ENCODE data around the gene SOCS7. TPM values are rescaled to one million over a fixed set of nuclear protein-coding genes. Genes with fewer than 3 reads are reported as not detected.

SOCS7 gene
- total and polyA plus RNA-seq, 11 donors, result 5.1 to 19.2 (median 14.0) TPM

DNA sequence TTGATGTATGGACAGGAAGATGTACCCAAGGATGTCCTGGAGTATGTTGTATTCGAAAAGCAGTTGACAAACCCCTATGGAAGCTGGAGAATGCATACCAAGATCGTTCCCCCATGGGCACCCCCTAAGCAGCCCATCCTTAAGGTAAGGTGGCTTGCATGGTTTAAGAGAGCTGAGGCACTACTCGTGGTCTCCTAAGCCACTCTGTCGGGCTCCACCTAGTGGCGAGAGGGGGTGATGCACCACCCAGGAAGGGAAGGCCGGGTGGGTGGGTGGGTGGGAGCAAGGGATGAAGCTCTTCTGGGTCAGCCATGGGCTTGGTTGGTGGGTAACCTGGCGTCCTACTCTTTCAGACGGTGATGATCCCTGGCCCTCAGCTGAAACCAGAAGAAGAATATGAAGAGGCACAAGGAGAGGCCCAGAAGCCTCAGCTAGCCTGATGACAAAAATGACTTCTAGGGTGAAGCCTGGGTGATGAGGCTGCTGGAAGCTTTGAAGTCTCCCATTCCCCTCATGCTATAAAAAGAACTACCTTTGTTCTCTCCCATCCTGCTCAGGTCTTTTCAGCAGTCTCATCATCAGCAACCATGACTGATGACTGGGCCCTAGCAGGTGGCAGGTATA, 29.4 kb upstream of the SOCS7 start:
- no peak overlapping the region for H3K27ac ChIP-seq
- no peaks in the 10 kb centered on the region for H3K9me3 ChIP-seq
- H3K36me3 ChIP-seq, result peaks cover 0 to 57% (median 43%) of the 10 kb centered on the region in 9 donors
- intact Hi-C loops (cut with DNase I), result no loop called here
- TF ChIP-seq, protein P1, sequence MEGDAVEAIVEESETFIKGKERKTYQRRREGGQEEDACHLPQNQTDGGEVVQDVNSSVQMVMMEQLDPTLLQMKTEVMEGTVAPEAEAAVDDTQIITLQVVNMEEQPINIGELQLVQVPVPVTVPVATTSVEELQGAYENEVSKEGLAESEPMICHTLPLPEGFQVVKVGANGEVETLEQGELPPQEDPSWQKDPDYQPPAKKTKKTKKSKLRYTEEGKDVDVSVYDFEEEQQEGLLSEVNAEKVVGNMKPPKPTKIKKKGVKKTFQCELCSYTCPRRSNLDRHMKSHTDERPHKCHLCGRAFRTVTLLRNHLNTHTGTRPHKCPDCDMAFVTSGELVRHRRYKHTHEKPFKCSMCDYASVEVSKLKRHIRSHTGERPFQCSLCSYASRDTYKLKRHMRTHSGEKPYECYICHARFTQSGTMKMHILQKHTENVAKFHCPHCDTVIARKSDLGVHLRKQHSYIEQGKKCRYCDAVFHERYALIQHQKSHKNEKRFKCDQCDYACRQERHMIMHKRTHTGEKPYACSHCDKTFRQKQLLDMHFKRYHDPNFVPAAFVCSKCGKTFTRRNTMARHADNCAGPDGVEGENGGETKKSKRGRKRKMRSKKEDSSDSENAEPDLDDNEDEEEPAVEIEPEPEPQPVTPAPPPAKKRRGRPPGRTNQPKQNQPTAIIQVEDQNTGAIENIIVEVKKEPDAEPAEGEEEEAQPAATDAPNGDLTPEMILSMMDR (IDR thresholded peaks at IDR 0.05), result peak; percentile 74 to 93 (median 82)
- no peak for TF ChIP-seq POLR2A (IDR thresholded peaks at IDR 0.05)
- ATAC-seq, result peak; percentile 65 to 78 (median 78)
- WGBS, 4 donors, result 18 to 28% (median 23%) methylated on average over 7 to 8 of the region's 8 CpGs
- peak; percentile 38 to 75 (median 48) for DNase-seq
- peaks cover 0 to 14% (median 0%) of the 10 kb centered on the region in 12 donors for H3K4me1 ChIP-seq
- H3K27me3 ChIP-seq, result no peaks in the 10 kb centered on the region
- H3K4me3 ChIP-seq, result no peak overlapping the region

DNA sequence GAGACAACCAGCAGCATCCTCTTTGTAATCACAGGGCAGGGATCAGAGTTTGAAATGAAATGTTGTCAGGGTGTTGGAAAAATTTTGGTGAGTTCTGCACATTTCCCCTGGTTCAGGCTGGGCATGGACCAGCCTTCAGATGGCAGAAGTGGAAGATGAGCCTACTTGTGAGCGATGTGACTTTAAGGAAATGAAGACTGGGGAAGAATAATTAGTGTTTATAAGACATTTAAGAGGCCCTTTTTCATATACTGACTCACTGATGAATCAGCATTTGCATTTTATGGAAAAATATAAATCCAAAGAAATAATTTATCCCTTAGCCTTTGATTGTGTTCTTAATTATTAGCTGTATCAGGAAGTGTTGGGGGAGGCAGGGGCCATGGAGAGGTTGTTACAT, 28.7 kb upstream of the SOCS7 start:
- no peaks in the 10 kb centered on the region for H3K27me3 ChIP-seq
- 96 to 100% (median 98%) methylated on average over 1 of the region's 1 CpG for WGBS, 4 donors
- TF ChIP-seq, protein P1 (IDR thresholded peaks at IDR 0.05), result no peak
- no peak for TF ChIP-seq POLR2A (IDR thresholded peaks at IDR 0.05)
- no peaks in the 10 kb centered on the region for H3K9me3 ChIP-seq
- H3K4me3 ChIP-seq, result no peak overlapping the region
- peaks cover 0 to 15% (median 0%) of the 10 kb centered on the region in 12 donors for H3K4me1 ChIP-seq
- peaks cover 0 to 57% (median 43%) of the 10 kb centered on the region in 9 donors for H3K36me3 ChIP-seq
- DNase-seq, result no peak
- ATAC-seq, result no peak
- H3K27ac ChIP-seq, result no peak overlapping the region
- intact Hi-C loops (cut with DNase I), result no loop called here

DNA sequence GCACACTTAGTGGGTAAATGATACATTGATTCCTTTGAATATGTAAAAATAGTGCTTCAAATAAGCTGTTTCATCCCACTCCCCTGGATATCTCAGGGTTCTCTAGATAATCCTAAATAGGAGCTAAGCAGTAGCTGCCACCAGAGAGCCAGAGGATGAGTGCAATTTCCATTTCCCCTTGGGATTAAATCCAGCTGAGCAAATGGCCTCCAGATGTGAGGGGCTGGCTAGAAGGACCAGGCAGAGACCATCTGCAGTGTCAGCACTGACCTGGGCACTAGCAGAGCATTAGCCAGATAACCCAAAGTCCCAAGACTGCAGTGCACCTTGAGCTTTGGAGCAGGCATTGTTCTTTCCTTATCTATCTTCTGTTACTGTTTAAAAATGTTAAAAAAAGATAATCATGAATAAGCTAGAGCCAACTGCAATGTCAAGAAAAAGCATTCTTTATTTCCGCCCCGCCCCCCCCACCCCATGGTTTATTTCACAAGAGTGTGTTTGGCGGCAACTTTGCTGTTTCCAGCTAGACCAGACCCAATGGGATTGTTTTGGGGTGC, 27.4 kb upstream of the SOCS7 start:
- H3K27ac ChIP-seq, result no peak overlapping the region
- 85 to 95% (median 89%) methylated on average over 3 of the region's 3 CpGs for WGBS, 4 donors

DNA sequence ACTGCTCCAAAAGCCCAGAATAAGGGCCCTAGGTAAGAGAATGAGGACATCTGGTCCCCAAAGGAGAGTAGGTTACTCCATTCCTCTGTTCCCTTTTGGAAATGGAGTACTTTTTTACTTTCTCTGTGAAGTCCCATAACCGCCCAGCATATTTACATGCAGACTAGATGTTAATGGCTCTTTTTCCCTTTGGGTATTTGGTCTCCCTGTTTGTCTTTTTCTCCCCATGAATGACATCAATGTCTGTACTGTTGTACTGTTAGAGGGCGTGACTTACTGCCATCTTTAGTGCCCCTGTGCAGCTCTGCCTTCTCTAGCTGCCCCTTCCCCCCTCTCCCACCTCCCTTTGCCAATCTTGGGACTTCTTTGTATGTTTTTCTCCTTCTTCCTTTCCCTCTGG, 26.9 kb upstream of the SOCS7 start:
- no peaks in the 10 kb centered on the region for H3K27me3 ChIP-seq
- DNase-seq, result no peak
- no peak for TF ChIP-seq POLR2A (IDR thresholded peaks at IDR 0.05)
- TF ChIP-seq, protein P1 (IDR thresholded peaks at IDR 0.05), result no peak
- no peak for ATAC-seq
- no peak overlapping the region for H3K4me3 ChIP-seq
- no peaks in the 10 kb centered on the region for H3K9me3 ChIP-seq
- no peak overlapping the region for H3K27ac ChIP-seq
- H3K4me1 ChIP-seq, result peaks cover 0 to 15% (median 0%) of the 10 kb centered on the region in 12 donors
- intact Hi-C loops (cut with DNase I), result no loop called here
- 86 to 94% (median 89%) methylated on average over 2 of the region's 2 CpGs for WGBS, 4 donors
- H3K36me3 ChIP-seq, result peaks cover 0 to 39% (median 37%) of the 10 kb centered on the region in 9 donors

More for the DNA sequence above, 27.4 kb upstream of the SOCS7 start:
- Histone ChIP-seq H3K9me3 (no peaks in the 10 kb centered on the region), H3K36me3 (peaks cover 0 to 45% (median 40%) of the 10 kb centered on the region in 9 donors), H3K27me3 (no peaks in the 10 kb centered on the region), H3K4me1 (peaks cover 0 to 15% (median 0%) of the 10 kb centered on the region in 12 donors), H3K4me3 (no peak overlapping the region)
- TF ChIP-seq POLR2A (IDR thresholded peaks at IDR 0.05), result no peak
- TF ChIP-seq, protein P1 (IDR thresholded peaks at IDR 0.05), result no peak
- ATAC-seq (no peak), DNase-seq (no peak)
- intact Hi-C loops (cut with DNase I), result no loop called here

All from heart left ventricle (tissue), 16 donors.